ENCODE measurements around the gene ADAMTS14.

ADAMTS14 gene

DNA sequence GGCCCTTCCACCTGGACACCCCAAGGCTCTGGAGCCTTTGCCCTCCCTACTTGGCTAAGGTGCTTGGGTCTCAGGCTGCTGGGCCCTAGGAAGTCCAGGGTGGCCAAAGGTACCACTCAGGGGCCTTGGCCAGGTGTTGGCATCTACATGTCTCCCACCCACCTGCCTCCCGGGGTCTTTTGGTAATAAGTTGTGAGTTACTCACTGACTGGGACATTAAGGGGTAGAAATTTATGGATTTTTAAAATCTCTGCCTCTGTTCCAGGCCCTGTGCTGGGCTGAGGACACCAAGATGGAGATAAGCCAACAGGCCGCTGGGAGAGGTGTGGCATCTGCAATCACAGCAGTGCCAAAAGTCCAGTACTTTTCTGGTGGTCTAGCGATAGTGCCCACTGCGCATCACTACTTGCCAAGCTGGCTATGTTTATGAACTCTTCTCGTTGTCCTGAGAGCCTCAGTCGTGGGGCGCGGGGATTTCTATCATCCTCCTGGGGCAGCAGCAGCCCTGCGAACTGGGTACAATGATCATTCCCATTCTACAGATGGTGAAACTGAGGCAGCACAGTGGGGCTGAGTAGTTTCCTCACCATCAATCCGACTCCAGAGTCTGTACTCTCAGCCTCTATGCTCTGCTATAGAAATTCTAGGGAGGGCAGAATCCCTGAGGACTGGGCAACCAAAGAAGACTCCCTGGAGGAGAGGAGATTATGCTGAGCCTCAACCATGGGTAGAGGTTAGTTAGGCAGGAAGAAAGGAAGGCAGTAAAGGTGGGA, 76.7 kb downstream of the ADAMTS14 start:
- TF ChIP-seq, protein P1, sequence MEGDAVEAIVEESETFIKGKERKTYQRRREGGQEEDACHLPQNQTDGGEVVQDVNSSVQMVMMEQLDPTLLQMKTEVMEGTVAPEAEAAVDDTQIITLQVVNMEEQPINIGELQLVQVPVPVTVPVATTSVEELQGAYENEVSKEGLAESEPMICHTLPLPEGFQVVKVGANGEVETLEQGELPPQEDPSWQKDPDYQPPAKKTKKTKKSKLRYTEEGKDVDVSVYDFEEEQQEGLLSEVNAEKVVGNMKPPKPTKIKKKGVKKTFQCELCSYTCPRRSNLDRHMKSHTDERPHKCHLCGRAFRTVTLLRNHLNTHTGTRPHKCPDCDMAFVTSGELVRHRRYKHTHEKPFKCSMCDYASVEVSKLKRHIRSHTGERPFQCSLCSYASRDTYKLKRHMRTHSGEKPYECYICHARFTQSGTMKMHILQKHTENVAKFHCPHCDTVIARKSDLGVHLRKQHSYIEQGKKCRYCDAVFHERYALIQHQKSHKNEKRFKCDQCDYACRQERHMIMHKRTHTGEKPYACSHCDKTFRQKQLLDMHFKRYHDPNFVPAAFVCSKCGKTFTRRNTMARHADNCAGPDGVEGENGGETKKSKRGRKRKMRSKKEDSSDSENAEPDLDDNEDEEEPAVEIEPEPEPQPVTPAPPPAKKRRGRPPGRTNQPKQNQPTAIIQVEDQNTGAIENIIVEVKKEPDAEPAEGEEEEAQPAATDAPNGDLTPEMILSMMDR (IDR thresholded peaks at IDR 0.05; ENCODE audit: low read depth, low read length, missing control alignments), result no peak
- in situ Hi-C loops (cut with HindIII; ENCODE audit: low sequenced_read_pairs), result no loop called here
- H3K4me3 ChIP-seq (ENCODE audit: low read depth, low read length), result no peak overlapping the region

DNA sequence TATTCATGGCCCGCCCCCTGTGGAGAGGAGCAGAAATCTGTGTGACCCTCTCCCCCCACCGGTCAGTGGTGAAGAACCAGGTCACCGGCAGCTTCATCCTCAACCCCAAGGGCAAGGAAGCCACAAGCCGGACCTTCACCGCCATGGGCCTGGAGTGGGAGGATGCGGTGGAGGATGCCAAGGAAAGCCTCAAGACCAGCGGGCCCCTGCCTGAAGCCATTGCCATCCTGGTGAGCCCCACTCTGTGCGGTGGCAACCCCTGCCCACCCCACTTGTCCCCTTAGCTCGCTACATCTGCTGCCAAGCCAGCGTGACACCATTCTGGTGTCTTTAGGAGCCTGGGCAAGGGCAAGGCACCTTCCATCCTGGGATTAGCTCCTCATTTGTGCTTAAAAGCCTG, 77.5 kb downstream of the ADAMTS14 start:
- TF ChIP-seq, protein P1 (IDR thresholded peaks at IDR 0.05; ENCODE audit: low read depth, low read length, missing control alignments), result no peak
- DNase-seq (ENCODE audit: low read depth), result no peak
- no peak overlapping the region for H3K4me3 ChIP-seq (ENCODE audit: low read depth, low read length)

More for the DNA sequence above, 76.7 kb downstream of the ADAMTS14 start:
- no peak for DNase-seq (ENCODE audit: low read depth)

DNA sequence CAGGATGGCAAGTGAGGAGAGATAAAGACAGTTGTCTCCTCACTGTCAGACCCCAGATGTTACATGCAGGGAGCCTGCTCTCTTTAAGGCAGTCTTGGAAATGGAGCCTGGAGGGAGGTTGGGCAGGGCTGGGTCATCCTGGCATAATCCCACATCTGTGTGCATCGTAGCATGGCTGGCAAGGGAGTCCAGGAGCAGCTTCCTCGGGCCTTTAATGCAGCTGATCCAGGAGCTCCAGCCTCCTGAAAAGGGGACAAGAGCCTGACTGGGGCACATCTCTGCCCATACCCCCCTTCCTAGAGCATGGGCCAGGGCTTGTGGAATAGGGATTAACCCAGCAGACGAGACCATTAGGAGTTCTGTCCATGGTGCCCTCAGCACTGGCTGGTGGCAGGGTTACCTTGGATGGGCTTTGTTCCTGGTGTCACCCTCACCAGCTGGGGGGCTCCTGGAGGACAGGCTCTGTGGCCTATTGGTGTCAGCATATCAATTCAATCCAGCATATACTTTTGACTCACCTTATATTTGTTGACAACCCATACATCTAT, 77.9 kb downstream of the ADAMTS14 start:
- DNase-seq (ENCODE audit: low read depth), result no peak
- TF ChIP-seq, protein P1 (IDR thresholded peaks at IDR 0.05; ENCODE audit: low read depth, low read length, missing control alignments), result no peak
- in situ Hi-C loops (cut with HindIII; ENCODE audit: low sequenced_read_pairs), result loop anchor here (25.0 kb wide), 1 partner anchor 288 kb away; no protein-coding TSS in a partner anchor
- H3K4me3 ChIP-seq (ENCODE audit: low read depth, low read length), result no peak overlapping the region

More for the DNA sequence above, 77.5 kb downstream of the ADAMTS14 start:
- in situ Hi-C loops (cut with HindIII; ENCODE audit: low sequenced_read_pairs), result loop anchor here (25.0 kb wide), 1 partner anchor 287 kb away; no protein-coding TSS in a partner anchor

DNA sequence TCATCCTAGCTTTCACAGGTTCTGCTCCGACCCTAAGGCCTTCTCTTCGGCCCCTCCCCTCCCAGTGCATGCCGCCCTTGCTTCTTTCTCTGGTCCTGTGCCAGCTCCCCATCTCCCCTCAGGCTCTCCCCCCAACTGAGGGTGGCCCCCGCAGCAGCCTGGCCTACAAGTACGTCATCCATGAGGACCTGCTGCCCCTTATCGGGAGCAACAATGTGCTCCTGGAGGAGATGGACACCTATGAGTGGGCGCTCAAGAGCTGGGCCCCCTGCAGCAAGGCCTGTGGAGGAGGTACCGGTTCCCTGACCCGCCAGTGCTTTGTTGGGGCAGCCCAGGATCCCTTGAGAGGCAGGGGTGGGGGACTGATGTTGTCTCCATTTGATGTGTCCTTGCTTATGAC, 79.0 kb downstream of the ADAMTS14 start:
- H3K4me3 ChIP-seq (ENCODE audit: low read depth, low read length), result no peak overlapping the region
- TF ChIP-seq, protein P1 (IDR thresholded peaks at IDR 0.05; ENCODE audit: low read depth, low read length, missing control alignments), result no peak
- in situ Hi-C loops (cut with HindIII; ENCODE audit: low sequenced_read_pairs), result loop anchor here (25.0 kb wide), 1 partner anchor 289 kb away; no protein-coding TSS in a partner anchor
- DNase-seq (ENCODE audit: low read depth), result no peak

DNA sequence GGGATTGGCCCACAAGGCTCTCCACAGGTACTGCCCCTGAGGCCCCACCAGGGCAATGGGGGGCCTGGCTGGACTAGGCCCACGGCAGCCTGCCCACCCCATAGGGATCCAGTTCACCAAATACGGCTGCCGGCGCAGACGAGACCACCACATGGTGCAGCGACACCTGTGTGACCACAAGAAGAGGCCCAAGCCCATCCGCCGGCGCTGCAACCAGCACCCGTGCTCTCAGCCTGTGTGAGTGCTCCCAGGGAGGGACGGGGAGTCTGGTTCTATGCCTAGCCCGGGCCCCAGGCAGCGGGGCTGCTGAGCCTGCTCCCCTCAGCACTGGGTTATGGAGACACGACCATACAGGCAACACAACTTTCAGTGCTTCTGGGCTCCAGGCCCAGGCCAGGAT, 79.7 kb downstream of the ADAMTS14 start:
- H3K4me3 ChIP-seq (ENCODE audit: low read depth, low read length), result no peak overlapping the region
- in situ Hi-C loops (cut with HindIII; ENCODE audit: low sequenced_read_pairs), result loop anchor here (25.0 kb wide), 1 partner anchor 290 kb away; no protein-coding TSS in a partner anchor
- TF ChIP-seq, protein P1 (IDR thresholded peaks at IDR 0.05; ENCODE audit: low read depth, low read length, missing control alignments), result no peak
- DNase-seq (ENCODE audit: low read depth), result no peak

DNA sequence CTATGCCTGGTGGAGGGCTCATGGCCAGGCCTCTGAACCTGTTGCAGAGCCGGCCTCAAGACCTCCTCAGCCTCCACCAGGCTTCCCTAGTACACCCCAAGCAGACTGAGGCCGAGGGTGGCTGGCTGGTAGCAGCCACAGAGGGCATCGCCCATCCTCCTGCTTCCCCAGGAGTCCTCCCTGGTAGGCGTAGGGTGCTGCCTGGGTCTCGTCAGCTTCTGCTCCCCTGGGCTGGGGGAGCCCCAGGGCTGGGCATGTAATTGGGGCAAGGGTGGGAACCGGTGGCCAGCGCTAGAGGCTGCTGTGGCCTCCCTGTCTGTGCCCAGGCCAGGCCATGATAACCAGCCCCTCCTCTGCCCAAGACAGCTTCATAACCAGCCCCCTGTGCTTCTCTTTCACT, 80.3 kb downstream of the ADAMTS14 start:
- in situ Hi-C loops (cut with HindIII; ENCODE audit: low sequenced_read_pairs), result loop anchor here (25.0 kb wide), 1 partner anchor 290 kb away; no protein-coding TSS in a partner anchor
- TF ChIP-seq, protein P1 (IDR thresholded peaks at IDR 0.05; ENCODE audit: low read depth, low read length, missing control alignments), result no peak
- H3K4me3 ChIP-seq (ENCODE audit: low read depth, low read length), result no peak overlapping the region
- DNase-seq (ENCODE audit: low read depth), result no peak
